Measurements from ENCODE around the gene STAG1.

Gene STAG1

DNA sequence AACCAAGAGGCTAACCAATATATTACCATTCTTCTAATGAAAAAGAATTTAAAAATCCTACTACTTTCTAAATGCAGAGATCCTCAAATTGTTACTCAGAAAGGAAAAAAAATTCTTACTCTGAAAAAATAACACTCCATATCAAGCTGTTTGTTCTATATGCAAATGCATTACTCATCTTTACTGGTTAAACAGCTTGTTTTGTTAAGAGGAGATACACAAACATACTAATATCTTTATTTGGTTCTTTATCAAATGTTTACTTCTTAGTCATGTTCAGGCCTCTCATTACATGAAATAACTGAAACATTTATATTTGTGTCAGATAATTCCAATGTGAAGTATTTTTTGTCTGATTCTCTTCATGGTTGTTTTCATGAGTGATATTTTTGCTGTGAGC, 355.3 kb downstream of the STAG1 start:
- H3K79me2 ChIP-seq (ENCODE audit: insufficient read depth, low read length), result no peaks in the 10 kb centered on the region
- H3K27me3 ChIP-seq (ENCODE audit: insufficient read depth, low read length, poor library complexity, severe bottlenecking), result no peaks in the 10 kb centered on the region
- peaks cover 14% of the 10 kb centered on the region; the same call in 1 of the 2 replicates for H3K36me3 ChIP-seq (ENCODE audit: insufficient read depth, low read length)
- H4K20me1 ChIP-seq (ENCODE audit: insufficient read depth, low read length, poor library complexity, severe bottlenecking), result no peaks in the 10 kb centered on the region
- no peak overlapping the region for H2AFZ ChIP-seq (ENCODE audit: low read length)
- no peak overlapping the region for H3K9ac ChIP-seq (ENCODE audit: low read depth, low read length, poor library complexity, severe bottlenecking)
- no peaks in the 10 kb centered on the region for H3K9me3 ChIP-seq (ENCODE audit: insufficient read depth, low read depth, low read length)
- TF ChIP-seq, protein P1, sequence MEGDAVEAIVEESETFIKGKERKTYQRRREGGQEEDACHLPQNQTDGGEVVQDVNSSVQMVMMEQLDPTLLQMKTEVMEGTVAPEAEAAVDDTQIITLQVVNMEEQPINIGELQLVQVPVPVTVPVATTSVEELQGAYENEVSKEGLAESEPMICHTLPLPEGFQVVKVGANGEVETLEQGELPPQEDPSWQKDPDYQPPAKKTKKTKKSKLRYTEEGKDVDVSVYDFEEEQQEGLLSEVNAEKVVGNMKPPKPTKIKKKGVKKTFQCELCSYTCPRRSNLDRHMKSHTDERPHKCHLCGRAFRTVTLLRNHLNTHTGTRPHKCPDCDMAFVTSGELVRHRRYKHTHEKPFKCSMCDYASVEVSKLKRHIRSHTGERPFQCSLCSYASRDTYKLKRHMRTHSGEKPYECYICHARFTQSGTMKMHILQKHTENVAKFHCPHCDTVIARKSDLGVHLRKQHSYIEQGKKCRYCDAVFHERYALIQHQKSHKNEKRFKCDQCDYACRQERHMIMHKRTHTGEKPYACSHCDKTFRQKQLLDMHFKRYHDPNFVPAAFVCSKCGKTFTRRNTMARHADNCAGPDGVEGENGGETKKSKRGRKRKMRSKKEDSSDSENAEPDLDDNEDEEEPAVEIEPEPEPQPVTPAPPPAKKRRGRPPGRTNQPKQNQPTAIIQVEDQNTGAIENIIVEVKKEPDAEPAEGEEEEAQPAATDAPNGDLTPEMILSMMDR (conservative IDR thresholded peaks at IDR 0.05; ENCODE audit: low read length), result no peak
- no peak for TF ChIP-seq EZH2phosphoT487 (IDR thresholded peaks at IDR 0.05; ENCODE audit: borderline replicate concordance)
- no peak overlapping the region for H3K4me3 ChIP-seq (ENCODE audit: low read length, poor library complexity, severe bottlenecking)
- H3K9me2 ChIP-seq (replicated peaks; ENCODE audit: low read depth, low read length), result no peaks in the 10 kb centered on the region
- H3K4me2 ChIP-seq (ENCODE audit: low read depth, low read length, poor library complexity, severe bottlenecking), result no peak overlapping the region
- no peaks in the 10 kb centered on the region for H3F3A ChIP-seq (ENCODE audit: low read depth)
- no peaks in the 10 kb centered on the region for H3K4me1 ChIP-seq (ENCODE audit: insufficient read depth, low read length, poor library complexity, severe bottlenecking)

DNA sequence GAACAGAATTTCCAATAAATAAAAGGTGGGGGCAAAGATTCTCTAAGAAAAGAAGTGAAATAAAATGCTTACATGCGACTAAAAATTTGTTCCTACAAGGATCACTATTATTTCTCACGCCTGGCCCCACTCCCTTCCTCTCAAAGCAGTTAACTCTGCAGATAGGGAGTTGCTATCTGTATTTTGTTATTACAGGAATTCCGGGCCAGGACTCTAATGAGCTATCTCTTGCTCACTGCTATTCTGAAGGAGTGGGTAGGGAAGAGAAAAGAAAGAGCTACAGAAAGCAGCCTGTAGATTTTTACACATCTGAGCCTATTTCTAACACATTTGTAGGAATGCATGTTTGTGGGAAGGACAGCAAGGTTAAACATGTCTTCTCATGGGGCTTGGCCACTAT, 361.6 kb downstream of the STAG1 start:
- H3K9ac ChIP-seq (ENCODE audit: low read depth, low read length, poor library complexity, severe bottlenecking), result no peak overlapping the region
- H3K36me3 ChIP-seq (ENCODE audit: insufficient read depth, low read length), result no peaks in the 10 kb centered on the region
- TF ChIP-seq, protein P1 (conservative IDR thresholded peaks at IDR 0.05; ENCODE audit: low read length), result no peak
- TF ChIP-seq EZH2phosphoT487 (IDR thresholded peaks at IDR 0.05; ENCODE audit: borderline replicate concordance), result no peak

DNA sequence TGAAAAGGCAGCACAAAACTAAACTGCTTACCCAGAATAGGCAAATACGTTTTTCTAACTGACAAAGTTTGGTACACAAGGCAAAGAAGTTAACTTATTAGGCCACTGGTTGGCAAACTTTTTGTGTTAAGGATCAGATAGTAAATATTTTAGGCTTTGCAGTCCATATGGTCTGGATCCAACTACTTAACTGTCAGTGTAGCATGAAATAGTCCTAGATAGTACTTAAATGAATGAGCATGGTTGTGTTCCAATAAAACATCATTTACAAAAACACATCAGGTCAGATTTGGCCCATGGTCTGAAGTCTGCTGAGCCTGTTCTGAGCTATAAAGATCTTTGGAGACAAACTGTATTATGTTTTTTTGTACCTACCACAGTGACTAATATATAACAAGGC, 365.1 kb downstream of the STAG1 start:
- Histone ChIP-seq H3K9me3 (ENCODE audit: insufficient read depth, low read depth, low read length) (no peaks in the 10 kb centered on the region), H4K20me1 (ENCODE audit: insufficient read depth, low read length, poor library complexity, severe bottlenecking) (no peaks in the 10 kb centered on the region), H3K4me3 (ENCODE audit: low read length, poor library complexity, severe bottlenecking) (no peak overlapping the region), H3K9ac (ENCODE audit: low read depth, low read length, poor library complexity, severe bottlenecking) (no peak overlapping the region), H3K9me2 (replicated peaks; ENCODE audit: low read depth, low read length) (no peaks in the 10 kb centered on the region), H3K27me3 (ENCODE audit: insufficient read depth, low read length, poor library complexity, severe bottlenecking) (no peaks in the 10 kb centered on the region), H3K36me3 (ENCODE audit: insufficient read depth, low read length) (no peaks in the 10 kb centered on the region), H3F3A (ENCODE audit: low read depth) (no peaks in the 10 kb centered on the region), H2AFZ (ENCODE audit: low read length) (no peak overlapping the region), H3K79me2 (ENCODE audit: insufficient read depth, low read length) (no peaks in the 10 kb centered on the region), H3K4me2 (ENCODE audit: low read depth, low read length, poor library complexity, severe bottlenecking) (no peak overlapping the region), H3K4me1 (ENCODE audit: insufficient read depth, low read length, poor library complexity, severe bottlenecking) (no peaks in the 10 kb centered on the region)
- TF ChIP-seq, protein P1 (conservative IDR thresholded peaks at IDR 0.05; ENCODE audit: low read length), result no peak
- no peak for TF ChIP-seq EZH2phosphoT487 (IDR thresholded peaks at IDR 0.05; ENCODE audit: borderline replicate concordance)

More for the DNA sequence above, 361.6 kb downstream of the STAG1 start:
- Histone ChIP-seq H3K79me2 (ENCODE audit: insufficient read depth, low read length) (no peaks in the 10 kb centered on the region), H3F3A (ENCODE audit: low read depth) (no peaks in the 10 kb centered on the region), H3K9me2 (replicated peaks; ENCODE audit: low read depth, low read length) (no peaks in the 10 kb centered on the region), H3K27me3 (ENCODE audit: insufficient read depth, low read length, poor library complexity, severe bottlenecking) (no peaks in the 10 kb centered on the region), H3K4me2 (ENCODE audit: low read depth, low read length, poor library complexity, severe bottlenecking) (no peak overlapping the region), H3K9me3 (ENCODE audit: insufficient read depth, low read depth, low read length) (no peaks in the 10 kb centered on the region), H3K4me1 (ENCODE audit: insufficient read depth, low read length, poor library complexity, severe bottlenecking) (no peaks in the 10 kb centered on the region), H4K20me1 (ENCODE audit: insufficient read depth, low read length, poor library complexity, severe bottlenecking) (no peaks in the 10 kb centered on the region), H3K4me3 (ENCODE audit: low read length, poor library complexity, severe bottlenecking) (no peak overlapping the region), H2AFZ (ENCODE audit: low read length) (no peak overlapping the region)

Measured in Loucy (cell line).